Activated T-cell treated with anti-CD3 and anti-CD28 coated beads, Interleukin-2, amount 50 U/mL, for 72 hours (primary cell): ENCODE measurements around the gene BLNK. TPM values are rescaled to one million over a fixed set of nuclear protein-coding genes. Genes with fewer than 3 reads are reported as not detected.
A peak's percentile ranks its signal among the peaks of the same experiment; 100 is the strongest.

ENCODE experiments used
- ATAC-seq, 2 donors: fragments of 150-1000 bp; cut with Tn5 transposase; replicated peaks in 1 of 2; 2 replicates each; pipeline ENCODE4 v1.10.0; 2021; ENCODE audit warnings: moderate library complexity in 2 of 2, mild to moderate bottlenecking in 1 of 2
- DNase-seq, 2 donors: peaks; one replicate each; pipeline ENCODE4 v3.0.0; 2021 to 2022; ENCODE audit warnings: mixed read lengths in 1 of 2
- H3K27ac Mint-ChIP-seq: one replicate; pipeline ENCODE4 v1.8.0; 2022; ENCODE audit warnings: mild to moderate bottlenecking, moderate library complexity, mixed read lengths
- H3K27me3 Mint-ChIP-seq: one replicate; pipeline ENCODE4 v1.8.0; 2022; ENCODE audit warnings: low read depth, mixed read lengths
- H3K36me3 Mint-ChIP-seq, 2 donors: one replicate each; pipeline ENCODE4 v1.8.0; 2022; ENCODE audit warnings: mixed read lengths in 2 of 2, mild to moderate bottlenecking in 1 of 2; ENCODE audit not compliant: insufficient read depth in 2 of 2
- H3K4me1 Mint-ChIP-seq: one replicate; pipeline ENCODE4 v1.8.0; 2022; ENCODE audit warnings: low read depth, mixed read lengths
- H3K4me3 Mint-ChIP-seq, 2 donors: one replicate each; pipeline ENCODE4 v1.8.0; 2022; ENCODE audit warnings: mild to moderate bottlenecking in 2 of 2, mixed read lengths in 2 of 2, moderate library complexity in 2 of 2
- H3K9me3 Mint-ChIP-seq, 2 donors: one replicate each; pipeline ENCODE4 v1.8.0; 2022; ENCODE audit warnings: mixed read lengths in 2 of 2
- total RNA-seq, 2 donors: library from RNA; stranded (reverse); gene quantifications; one replicate each; pipeline ENCODE4 v1.2.3, GENCODE V29; 2022

Gene BLNK
- total RNA-seq, 2 donors from 2014 or later = 0.69 TPM; not detected in 1

GRCh38 chr10:96243296-96243695, 28.1 kb downstream of the BLNK start:
- no peak overlapping the region for H3K27ac Mint-ChIP-seq
- H3K4me3 Mint-ChIP-seq = no peak overlapping the region

GRCh38 chr10:96242822-96243221, 28.5 kb downstream of the BLNK start:
- H3K36me3 Mint-ChIP-seq = no peaks in the 10 kb centered on the region
- H3K27me3 Mint-ChIP-seq = no peaks in the 10 kb centered on the region
- no peak overlapping the region for H3K4me3 Mint-ChIP-seq
- no peak overlapping the region for H3K27ac Mint-ChIP-seq
- H3K9me3 Mint-ChIP-seq = no peaks in the 10 kb centered on the region
- no peaks in the 10 kb centered on the region for H3K4me1 Mint-ChIP-seq
- DNase-seq = no peak
- ATAC-seq = no peak

More at GRCh38 chr10:96243296-96243695, 28.1 kb downstream of the BLNK start:
- DNase-seq = no peak
- no peak for ATAC-seq
- Mint-ChIP-seq H3K36me3 (no peaks in the 10 kb centered on the region), H3K27me3 (no peaks in the 10 kb centered on the region), H3K9me3 (no peaks in the 10 kb centered on the region), H3K4me1 (no peaks in the 10 kb centered on the region)

GRCh38 chr10:96238646-96239623, 32.4 kb downstream of the BLNK start:
- no peaks in the 10 kb centered on the region for H3K9me3 Mint-ChIP-seq
- no peaks in the 10 kb centered on the region for H3K4me1 Mint-ChIP-seq
- H3K36me3 Mint-ChIP-seq = no peaks in the 10 kb centered on the region
- H3K4me3 Mint-ChIP-seq = no peak overlapping the region
- no peak overlapping the region for H3K27ac Mint-ChIP-seq
- no peak for DNase-seq
- H3K27me3 Mint-ChIP-seq = no peaks in the 10 kb centered on the region
- ATAC-seq = no peak

- Mint-ChIP-seq H3K4me3 (no peak overlapping the region), H3K27me3 (no peaks in the 10 kb centered on the region)
These were observed 34.5 kb downstream of the BLNK start for GRCh38 chr10:96236876-96237275.

GRCh38 chr10:96236090-96236478, 35.3 kb downstream of the BLNK start:
- no peak for DNase-seq
- Mint-ChIP-seq H3K36me3 (no peaks in the 10 kb centered on the region), H3K27ac (no peak overlapping the region), H3K27me3 (no peaks in the 10 kb centered on the region), H3K9me3 (no peaks in the 10 kb centered on the region), H3K4me3 (no peak overlapping the region), H3K4me1 (no peaks in the 10 kb centered on the region)
- ATAC-seq = no peak

More at GRCh38 chr10:96236876-96237275, 34.5 kb downstream of the BLNK start:
- no peaks in the 10 kb centered on the region for H3K36me3 Mint-ChIP-seq
- H3K27ac Mint-ChIP-seq = no peak overlapping the region
- H3K4me1 Mint-ChIP-seq = no peaks in the 10 kb centered on the region
- no peaks in the 10 kb centered on the region for H3K9me3 Mint-ChIP-seq
- ATAC-seq (no peak), DNase-seq (no peak)

- ATAC-seq (no peak), DNase-seq (no peak)
- Mint-ChIP-seq H3K4me3 (no peak overlapping the region), H3K4me1 (no peaks in the 10 kb centered on the region), H3K27ac (no peak overlapping the region), H3K27me3 (no peaks in the 10 kb centered on the region), H3K9me3 (no peaks in the 10 kb centered on the region), H3K36me3 (no peaks in the 10 kb centered on the region)
These were observed 35.9 kb downstream of the BLNK start for GRCh38 chr10:96235326-96236089.

- Mint-ChIP-seq H3K36me3 (no peaks in the 10 kb centered on the region), H3K9me3 (no peaks in the 10 kb centered on the region), H3K27ac (no peak overlapping the region), H3K27me3 (no peaks in the 10 kb centered on the region), H3K4me3 (no peak overlapping the region), H3K4me1 (peaks cover 5% of the 10 kb centered on the region)
- DNase-seq = no peak
- ATAC-seq = no peak
These were observed 37.4 kb downstream of the BLNK start for GRCh38 chr10:96233959-96234358.

GRCh38 chr10:96230527-96230926, 40.8 kb downstream of the BLNK start:
- H3K27me3 Mint-ChIP-seq = no peaks in the 10 kb centered on the region
- H3K27ac Mint-ChIP-seq = no peak overlapping the region
- ATAC-seq (no peak), DNase-seq (no peak)
- H3K4me1 Mint-ChIP-seq = peaks cover 5% of the 10 kb centered on the region
- H3K9me3 Mint-ChIP-seq = no peaks in the 10 kb centered on the region
- no peaks in the 10 kb centered on the region for H3K36me3 Mint-ChIP-seq
- no peak overlapping the region for H3K4me3 Mint-ChIP-seq

GRCh38 chr10:96229568-96230030, 41.8 kb downstream of the BLNK start:
- H3K4me1 Mint-ChIP-seq = peaks cover 5% of the 10 kb centered on the region
- ATAC-seq = peak; percentile 77 to 84
- peak overlapping the region; percentile 30 for H3K27ac Mint-ChIP-seq

GRCh38 chr10:96228408-96228994, 42.9 kb downstream of the BLNK start:
- Mint-ChIP-seq H3K9me3 (no peaks in the 10 kb centered on the region), H3K4me3 (no peak overlapping the region), H3K4me1 (peaks cover 5% of the 10 kb centered on the region), H3K27me3 (no peaks in the 10 kb centered on the region), H3K36me3 (no peaks in the 10 kb centered on the region), H3K27ac (no peak overlapping the region)
- ATAC-seq (no peak), DNase-seq (no peak)

More at GRCh38 chr10:96229568-96230030, 41.8 kb downstream of the BLNK start:
- Mint-ChIP-seq H3K9me3 (no peaks in the 10 kb centered on the region), H3K36me3 (no peaks in the 10 kb centered on the region), H3K27me3 (no peaks in the 10 kb centered on the region), H3K4me3 (no peak overlapping the region)
- peak; percentile 71 to 85 for DNase-seq

- H3K27ac Mint-ChIP-seq = no peak overlapping the region
- ATAC-seq (no peak), DNase-seq (no peak)
- no peaks in the 10 kb centered on the region for H3K27me3 Mint-ChIP-seq
- H3K9me3 Mint-ChIP-seq = no peaks in the 10 kb centered on the region
- peaks cover 5% of the 10 kb centered on the region for H3K4me1 Mint-ChIP-seq
- no peaks in the 10 kb centered on the region for H3K36me3 Mint-ChIP-seq
- H3K4me3 Mint-ChIP-seq = no peak overlapping the region
These were observed 44.2 kb downstream of the BLNK start for GRCh38 chr10:96227206-96227605.

- H3K27me3 Mint-ChIP-seq = peaks cover 3% of the 10 kb centered on the region
- H3K4me1 Mint-ChIP-seq = peaks cover 5% of the 10 kb centered on the region
- no peak overlapping the region for H3K4me3 Mint-ChIP-seq
These were observed 46.2 kb downstream of the BLNK start for GRCh38 chr10:96225119-96225518.

GRCh38 chr10:96222908-96223307, 48.5 kb downstream of the BLNK start:
- ATAC-seq = no peak
- DNase-seq = no peak
- H3K36me3 Mint-ChIP-seq = no peaks in the 10 kb centered on the region
- no peaks in the 10 kb centered on the region for H3K4me1 Mint-ChIP-seq
- no peak overlapping the region for H3K27ac Mint-ChIP-seq
- H3K27me3 Mint-ChIP-seq = peaks cover 7% of the 10 kb centered on the region
- H3K9me3 Mint-ChIP-seq = no peaks in the 10 kb centered on the region
- H3K4me3 Mint-ChIP-seq = no peak overlapping the region

More at GRCh38 chr10:96225119-96225518, 46.2 kb downstream of the BLNK start:
- no peak for DNase-seq
- Mint-ChIP-seq H3K27ac (no peak overlapping the region), H3K9me3 (no peaks in the 10 kb centered on the region), H3K36me3 (no peaks in the 10 kb centered on the region)
- ATAC-seq = no peak
